HG02759 (cell line): Measurements from ENCODE around the gene SUMO2.

ENCODE experiments used
- ATAC-seq: cut with Tn5 transposase; IDR thresholded peaks from one replicate; pipeline ENCODE4 v1.9.1; 2021; ENCODE audit warnings: mild to moderate bottlenecking, moderate library complexity; ENCODE audit not compliant: unreplicated experiment

The SUMO2 gene

GRCh38 chr17:75124819-75125162, 58.0 kb downstream of the SUMO2 start:
- ATAC-seq = no peak

DNA sequence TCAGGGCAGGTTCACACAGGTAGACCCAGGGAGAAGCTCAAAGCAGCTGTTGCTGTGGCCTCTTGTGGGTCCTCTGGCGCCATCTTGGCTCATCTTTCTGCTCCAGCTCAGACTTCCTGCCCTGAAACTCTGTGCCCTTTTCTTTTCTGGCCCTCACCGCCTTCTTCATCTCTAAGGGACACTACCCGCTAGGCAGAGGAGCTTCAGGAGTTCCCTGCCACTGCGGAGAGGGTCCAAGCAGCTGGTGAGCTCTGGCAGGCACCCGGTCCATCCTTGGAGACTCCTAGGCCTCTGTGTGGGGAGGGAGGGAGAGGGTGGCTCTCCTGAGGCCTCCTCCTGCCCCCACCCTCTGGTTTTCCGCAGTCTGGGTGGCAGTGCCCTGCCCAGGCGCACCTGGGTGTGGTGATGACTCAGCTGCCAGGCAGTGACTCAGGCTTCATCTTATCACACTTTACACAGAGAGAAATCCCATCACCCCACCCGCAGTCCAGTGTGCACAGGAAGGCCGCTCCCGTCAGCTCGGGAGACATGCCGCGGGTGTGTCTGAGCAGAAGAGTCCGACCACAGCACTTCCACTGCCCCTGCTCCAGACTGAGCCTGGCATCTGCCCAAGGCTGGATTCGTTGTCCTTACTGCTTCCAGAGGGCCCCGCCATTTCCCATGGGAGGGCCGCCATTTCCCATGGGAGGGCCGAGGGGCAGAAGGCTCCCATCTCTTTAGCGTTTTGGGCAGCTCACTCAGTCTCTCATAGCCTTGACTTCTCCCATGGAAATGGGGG, 58.5 kb downstream of the SUMO2 start:
- no peak for ATAC-seq

DNA sequence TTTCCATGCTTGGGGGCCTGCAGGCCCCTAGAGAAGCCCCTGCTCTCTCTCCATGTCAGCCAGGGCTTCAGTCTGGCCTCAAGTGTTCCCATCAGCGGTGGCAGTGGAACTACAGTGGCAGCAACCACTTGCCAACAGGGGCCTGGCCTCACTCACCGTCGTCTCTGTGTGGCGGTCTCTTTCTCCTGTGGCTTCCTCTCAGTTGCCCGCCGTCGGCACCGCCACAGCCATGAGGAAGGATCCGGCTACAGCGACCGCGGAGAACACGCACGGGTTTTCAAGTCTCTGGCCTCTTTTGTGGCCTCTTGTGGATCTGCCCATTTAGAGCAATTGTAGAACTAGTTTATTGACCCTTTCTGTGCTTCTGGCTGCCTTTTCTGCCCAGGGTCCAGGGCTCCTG, 64.5 kb downstream of the SUMO2 start:
- no peak for ATAC-seq

GRCh38 chr17:75116737-75117136, 66.0 kb downstream of the SUMO2 start:
- no peak for ATAC-seq
